ENCODE measurements around the gene FAM107B. TPM values are rescaled to one million over a fixed set of nuclear protein-coding genes. Genes with fewer than 3 reads are reported as not detected.

The FAM107B gene
- total and polyA plus RNA-seq, 2 experiments from 2014 or later = 3.4 to 5.2 TPM

- H3K27ac ChIP-seq = no peak overlapping the region
- H3K79me2 ChIP-seq (ENCODE audit: insufficient read depth) = no peaks in the 10 kb centered on the region
- no peak for TF ChIP-seq EZH2 (IDR thresholded peaks at IDR 0.05; ENCODE audit: insufficient read depth, poor library complexity, severe bottlenecking)
- no peak for TF ChIP-seq EZH2phosphoT487 (IDR thresholded peaks at IDR 0.05; ENCODE audit: insufficient read depth, low read depth)
- in situ Hi-C loops (cut with MboI) = no loop called here
- H3K4me2 ChIP-seq (ENCODE audit: unreplicated experiment) = no peak overlapping the region
- no peak overlapping the region for H2AFZ ChIP-seq
- WGBS, 2 experiments (ENCODE audit: low coverage in 1 of 2, low lambda C conversion rate in 2 of 2, missing lambda C conversion rate in 2 of 2) = 90 to 92% methylated on average over 4 of the region's 4 CpGs
- peaks cover 41% of the 10 kb centered on the region for H3K27me3 ChIP-seq (replicated peaks; ENCODE audit: insufficient read depth)
- no peak for DNase-seq
- H3K4me3 ChIP-seq = no peak overlapping the region
- H3K36me3 ChIP-seq (ENCODE audit: low read depth) = no peaks in the 10 kb centered on the region
- peaks cover 12% of the 10 kb centered on the region; the same call in 1 of the 2 replicates for H3F3A ChIP-seq (ENCODE audit: insufficient read depth)
- H3K9ac ChIP-seq = no peak overlapping the region
- H4K20me1 ChIP-seq (ENCODE audit: insufficient read depth) = no peaks in the 10 kb centered on the region
- H3K9me2 ChIP-seq (ENCODE audit: insufficient read depth) = no peaks in the 10 kb centered on the region
- peaks cover 12% of the 10 kb centered on the region for H3K4me1 ChIP-seq (ENCODE audit: insufficient read depth)
- no peaks in the 10 kb centered on the region for H3K9me3 ChIP-seq (ENCODE audit: low read depth)
Measured at GRCh38 chr10:14481014-14481413, 293.7 kb downstream of the FAM107B start.

- Histone ChIP-seq H3K4me2 (ENCODE audit: unreplicated experiment) (no peak overlapping the region), H3K27me3 (replicated peaks; ENCODE audit: insufficient read depth) (peaks cover 38% of the 10 kb centered on the region), H3K4me1 (ENCODE audit: insufficient read depth) (peaks cover 12% of the 10 kb centered on the region), H3K36me3 (ENCODE audit: low read depth) (no peaks in the 10 kb centered on the region), H3K79me2 (ENCODE audit: insufficient read depth) (no peaks in the 10 kb centered on the region), H3F3A (ENCODE audit: insufficient read depth) (peaks cover 14% of the 10 kb centered on the region; the same call in 1 of the 2 replicates), H3K9me2 (ENCODE audit: insufficient read depth) (no peaks in the 10 kb centered on the region), H2AFZ (no peak overlapping the region), H3K9ac (no peak overlapping the region), H3K9me3 (ENCODE audit: low read depth) (no peaks in the 10 kb centered on the region), H3K27ac (no peak overlapping the region), H4K20me1 (ENCODE audit: insufficient read depth) (no peaks in the 10 kb centered on the region), H3K4me3 (no peak overlapping the region)
- in situ Hi-C loops (cut with MboI) = loop anchor here (10.0 kb wide), 2 partner anchors 284 to 684 kb away; no protein-coding TSS in a partner anchor
- 2% methylated on average over 3 of the region's 3 CpGs for WGBS, 2 experiments (ENCODE audit: low coverage in 1 of 2, low lambda C conversion rate in 2 of 2, missing lambda C conversion rate in 2 of 2)
- DNase-seq = peak; percentile 78
- TF ChIP-seq EZH2phosphoT487 (IDR thresholded peaks at IDR 0.05; ENCODE audit: insufficient read depth, low read depth) (no peak), EZH2 (IDR thresholded peaks at IDR 0.05; ENCODE audit: insufficient read depth, poor library complexity, severe bottlenecking) (no peak)
Measured at GRCh38 chr10:14478604-14479003, 296.1 kb downstream of the FAM107B start.

GRCh38 chr10:14478201-14478600 lies 296.5 kb downstream of the FAM107B start:
- Histone ChIP-seq H3K9me3 (ENCODE audit: low read depth) (no peaks in the 10 kb centered on the region), H3K4me1 (ENCODE audit: insufficient read depth) (peaks cover 12% of the 10 kb centered on the region), H2AFZ (no peak overlapping the region), H3K4me2 (ENCODE audit: unreplicated experiment) (no peak overlapping the region), H3K27me3 (replicated peaks; ENCODE audit: insufficient read depth) (peaks cover 40% of the 10 kb centered on the region), H4K20me1 (ENCODE audit: insufficient read depth) (no peaks in the 10 kb centered on the region), H3K27ac (no peak overlapping the region), H3K36me3 (ENCODE audit: low read depth) (no peaks in the 10 kb centered on the region), H3F3A (ENCODE audit: insufficient read depth) (peaks cover 14% of the 10 kb centered on the region; the same call in 1 of the 2 replicates), H3K79me2 (ENCODE audit: insufficient read depth) (no peaks in the 10 kb centered on the region), H3K9me2 (ENCODE audit: insufficient read depth) (no peaks in the 10 kb centered on the region), H3K9ac (no peak overlapping the region), H3K4me3 (no peak overlapping the region)
- no peak for DNase-seq
- no peak for TF ChIP-seq EZH2phosphoT487 (IDR thresholded peaks at IDR 0.05; ENCODE audit: insufficient read depth, low read depth)
- TF ChIP-seq EZH2 (IDR thresholded peaks at IDR 0.05; ENCODE audit: insufficient read depth, poor library complexity, severe bottlenecking) = no peak
- in situ Hi-C loops (cut with MboI) = loop anchor here (10.0 kb wide), 2 partner anchors 283 to 683 kb away; no protein-coding TSS in a partner anchor
- WGBS, 2 experiments (ENCODE audit: low coverage in 1 of 2, low lambda C conversion rate in 2 of 2, missing lambda C conversion rate in 2 of 2) = 37 to 38% methylated on average over 7 of the region's 7 CpGs

- Histone ChIP-seq H3K9me2 (ENCODE audit: insufficient read depth) (no peaks in the 10 kb centered on the region), H3K36me3 (ENCODE audit: low read depth) (no peaks in the 10 kb centered on the region), H3K4me3 (no peak overlapping the region), H3K4me2 (ENCODE audit: unreplicated experiment) (peak overlapping the region; percentile 8), H3F3A (ENCODE audit: insufficient read depth) (peaks cover 14% of the 10 kb centered on the region; the same call in 1 of the 2 replicates), H3K9ac (no peak overlapping the region), H2AFZ (no peak overlapping the region), H3K27me3 (replicated peaks; ENCODE audit: insufficient read depth) (peaks cover 47% of the 10 kb centered on the region), H4K20me1 (ENCODE audit: insufficient read depth) (no peaks in the 10 kb centered on the region), H3K27ac (no peak overlapping the region), H3K4me1 (ENCODE audit: insufficient read depth) (peaks cover 12% of the 10 kb centered on the region), H3K79me2 (ENCODE audit: insufficient read depth) (no peaks in the 10 kb centered on the region), H3K9me3 (ENCODE audit: low read depth) (no peaks in the 10 kb centered on the region)
- DNase-seq = peak; percentile 72
- in situ Hi-C loops (cut with MboI) = loop anchor here (10.0 kb wide), 2 partner anchors 283 to 683 kb away; no protein-coding TSS in a partner anchor
- WGBS, 2 experiments (ENCODE audit: low coverage in 1 of 2, low lambda C conversion rate in 2 of 2, missing lambda C conversion rate in 2 of 2) = 3 to 5% methylated on average over 4 of the region's 4 CpGs
- TF ChIP-seq EZH2phosphoT487 (IDR thresholded peaks at IDR 0.05; ENCODE audit: insufficient read depth, low read depth) (no peak), EZH2 (IDR thresholded peaks at IDR 0.05; ENCODE audit: insufficient read depth, poor library complexity, severe bottlenecking) (no peak)
Measured at GRCh38 chr10:14477408-14477710, 297.3 kb downstream of the FAM107B start.

Measured in GM23248 (cell line).